ENCODE measurements around the gene BMAL2. TPM values are rescaled to one million over a fixed set of nuclear protein-coding genes. Genes with fewer than 3 reads are reported as not detected.

BMAL2 gene
- total and polyA plus RNA-seq, 2 of the 13 experiments (the other 11 are each of a cell fraction or from before 2014, with no cell fraction given), result 4.8 to 27.4 TPM

DNA sequence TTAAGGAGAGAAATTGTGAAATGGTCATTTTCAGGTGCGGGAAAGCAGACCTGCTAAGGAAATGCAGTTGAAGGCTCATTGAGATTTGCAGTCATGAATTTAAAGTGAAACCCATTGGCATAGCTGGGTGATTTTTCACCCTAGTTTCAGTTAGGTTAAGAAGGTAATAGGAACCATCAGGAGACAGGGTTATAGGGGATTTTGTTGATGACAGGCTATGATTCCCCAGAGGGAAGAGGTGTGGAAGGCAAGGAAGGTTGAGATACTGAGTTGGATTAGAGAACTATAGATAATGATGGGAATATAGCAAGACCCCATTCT, 22.7 kb upstream of the BMAL2 start:
- FAIRE-seq, result no peak
- POLR2A ChIA-PET, result no interaction called here
- intact Hi-C loops (cut with micrococcal nuclease; ENCODE audit: unreplicated experiment), result loop anchor here (5.0 kb wide), 1 partner anchor 78 kb away; no protein-coding TSS in a partner anchor
- Histone ChIP-seq H3K36me3 (replicated peaks in 1 of 2; ENCODE audit: control insufficient read depth in 1 of 2, insufficient read depth in 2 of 2, low read length in 2 of 2) (peaks cover 1 to 15% of the 10 kb centered on the region in 2 experiments; a peak in 3 of 5 replicates), H3K9me3 (ENCODE audit: low read length) (no peaks in the 10 kb centered on the region), H3K4me1 (ENCODE audit: insufficient read depth, low read length) (no peaks in the 10 kb centered on the region), H3K9ac (ENCODE audit: insufficient read depth, low read depth, low read length) (no peak overlapping the region), H3K4me3 (replicated peaks in 1 of 3; ENCODE audit: insufficient read depth in 1 of 3, low read depth in 2 of 3, low read length in 3 of 3) (no peak overlapping the region), H3K79me2 (ENCODE audit: insufficient read depth, low read length) (no peaks in the 10 kb centered on the region), H3K27me3 (ENCODE audit: control insufficient read depth in 1 of 2, insufficient read depth in 2 of 2, low read length in 2 of 2) (no peaks in the 10 kb centered on the region; a peak in 1 of 5 replicates), H3K27ac (ENCODE audit: extremely low read length, insufficient read depth, low read length) (no peak overlapping the region), H3K4me2 (ENCODE audit: low read depth, low read length) (no peak overlapping the region), H4K20me1 (ENCODE audit: insufficient read depth, low read length) (no peaks in the 10 kb centered on the region), H2AFZ (ENCODE audit: low read length) (no peak overlapping the region)
- ATAC-seq, result no peak
- 100% methylated on average over 1 of the region's 1 CpG for WGBS (ENCODE audit: low lambda C conversion rate)
- TF ChIP-seq, protein P1, sequence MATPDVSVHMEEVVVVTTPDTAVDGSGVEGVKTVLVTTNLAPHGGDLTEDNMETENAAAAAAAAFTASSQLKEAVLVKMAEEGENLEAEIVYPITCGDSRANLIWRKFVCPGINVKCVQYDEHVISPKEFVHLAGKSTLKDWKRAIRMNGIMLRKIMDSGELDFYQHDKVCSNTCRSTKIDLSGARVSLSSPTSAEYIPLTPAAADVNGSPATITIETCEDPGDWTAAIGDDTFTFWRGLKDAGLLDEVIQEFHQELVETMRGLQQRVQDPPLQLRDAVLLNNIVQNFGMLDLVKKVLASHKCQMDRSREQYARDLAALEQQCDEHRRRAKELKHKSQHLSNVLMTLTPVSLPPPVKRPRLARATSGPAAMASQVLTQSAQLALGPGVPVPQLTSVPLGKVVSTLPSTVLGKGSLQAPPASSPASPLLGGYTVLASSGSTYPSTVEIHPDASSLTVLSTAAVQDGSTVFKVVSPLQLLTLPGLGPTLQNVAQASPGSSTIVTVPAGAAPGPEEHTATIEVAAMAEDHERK (CRISPR knock-in tag; IDR thresholded peaks at IDR 0.05; ENCODE audit: low read depth), result no peak
- TF ChIP-seq ZNF563 (CRISPR knock-in tag; IDR thresholded peaks at IDR 0.05) (no peak), TIGD3 (CRISPR knock-in tag; IDR thresholded peaks at IDR 0.05; ENCODE audit: borderline replicate concordance) (no peak), ZNF724P (CRISPR knock-in tag; IDR thresholded peaks at IDR 0.05; ENCODE audit: borderline replicate concordance) (no peak), ZNF335 (CRISPR knock-in tag; IDR thresholded peaks at IDR 0.05) (no peak), HMGXB3 (CRISPR knock-in tag; IDR thresholded peaks at IDR 0.05; ENCODE audit: borderline replicate concordance) (no peak)
- TF ChIP-seq, protein P2, sequence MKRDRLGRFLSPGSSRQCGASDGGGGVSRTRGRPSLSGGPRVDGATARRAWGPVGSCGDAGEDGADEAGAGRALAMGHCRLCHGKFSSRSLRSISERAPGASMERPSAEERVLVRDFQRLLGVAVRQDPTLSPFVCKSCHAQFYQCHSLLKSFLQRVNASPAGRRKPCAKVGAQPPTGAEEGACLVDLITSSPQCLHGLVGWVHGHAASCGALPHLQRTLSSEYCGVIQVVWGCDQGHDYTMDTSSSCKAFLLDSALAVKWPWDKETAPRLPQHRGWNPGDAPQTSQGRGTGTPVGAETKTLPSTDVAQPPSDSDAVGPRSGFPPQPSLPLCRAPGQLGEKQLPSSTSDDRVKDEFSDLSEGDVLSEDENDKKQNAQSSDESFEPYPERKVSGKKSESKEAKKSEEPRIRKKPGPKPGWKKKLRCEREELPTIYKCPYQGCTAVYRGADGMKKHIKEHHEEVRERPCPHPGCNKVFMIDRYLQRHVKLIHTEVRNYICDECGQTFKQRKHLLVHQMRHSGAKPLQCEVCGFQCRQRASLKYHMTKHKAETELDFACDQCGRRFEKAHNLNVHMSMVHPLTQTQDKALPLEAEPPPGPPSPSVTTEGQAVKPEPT (CRISPR knock-in tag; IDR thresholded peaks at IDR 0.05; ENCODE audit: low read depth), result no peak
- no TSS peak for BruUV-seq (replicated peaks)
- in situ Hi-C loops (cut with HindIII; ENCODE audit: extremely low pct_ligation_motif_present, low pct_unique_long_range_greater_than_20kb), result loop anchor here (10.0 kb wide), 1 partner anchor 275 kb away; no protein-coding TSS in a partner anchor
- CTCF ChIA-PET (ENCODE audit: low intra/inter-chr PET ratio, low total read pairs), result no interaction called here
- no peak for DNase-seq (ENCODE audit: low spot score)
